GM11168 (cell line): ENCODE measurements around the gene SIX3.

Experiments used
- in situ Hi-C: fragments of 300-500 bp; cut with MboI; formaldehyde crosslinking; loops from one replicate; pipeline ENCODE4 v1.12.0; 2022; ENCODE audit warnings: low sequenced_read_pairs; ENCODE audit not compliant: unreplicated experiment

SIX3 gene

GRCh38 chr2:44980751-44981713 is 39.5 kb downstream of the SIX3 start:
- in situ Hi-C loops = no loop called here

GRCh38 chr2:44981714-44982108 is 40.2 kb downstream of the SIX3 start:
- in situ Hi-C loops = no loop called here

- in situ Hi-C loops = no loop called here
Observed at GRCh38 chr2:44983836-44984604, 42.5 kb downstream of the SIX3 start.

GRCh38 chr2:44989176-44989575 is 47.7 kb downstream of the SIX3 start:
- in situ Hi-C loops = loop anchor here (5.0 kb wide), 1 partner anchor 498 kb away; no protein-coding TSS in a partner anchor

- in situ Hi-C loops = no loop called here
Observed at GRCh38 chr2:44994377-44994776, 52.9 kb downstream of the SIX3 start.
